ENCODE measurements around the gene CAVIN2. TPM values are rescaled to one million over a fixed set of nuclear protein-coding genes. Genes with fewer than 3 reads are reported as not detected.

Gene CAVIN2
- total RNA-seq, 2 experiments from 2014 or later, result 0.14 to 0.16 TPM

- H3K36me3 ChIP-seq (ENCODE audit: insufficient read depth, low read length), result no peaks in the 10 kb centered on the region
- peaks cover 6% of the 10 kb centered on the region for H3K4me1 ChIP-seq (ENCODE audit: insufficient read depth, low read length)
- Mint-ChIP-seq H3K36me3 (ENCODE audit: low read depth) (no peaks in the 10 kb centered on the region), H3K27me3 (peaks cover 57% of the 10 kb centered on the region), H3K4me3 (no peak overlapping the region), H3K4me1 (ENCODE audit: low read depth) (peaks cover 11% of the 10 kb centered on the region), H3K9me3 (no peaks in the 10 kb centered on the region), H3K27ac (no peak overlapping the region)
- CTCF ChIA-PET, result no interaction called here
- DNase-seq (no peak), ATAC-seq (ENCODE audit: poor library complexity) (no peak)
- H3K27ac ChIP-seq (ENCODE audit: low read depth in 1 of 2, low read length in 2 of 2), result no peak overlapping the region
- peaks cover 17 to 28% of the 10 kb centered on the region in 2 experiments for H3K27me3 ChIP-seq (ENCODE audit: control insufficient read depth in 1 of 2, insufficient read depth in 2 of 2, low read length in 2 of 2)
- H3K9me3 ChIP-seq (ENCODE audit: control insufficient read depth in 1 of 2, insufficient read depth in 1 of 2, low read length in 2 of 2), result no peaks in the 10 kb centered on the region
- intact Hi-C loops (cut with DNase I, micrococcal nuclease), result no loop called here
- no peak overlapping the region for H3K4me3 ChIP-seq (ENCODE audit: low read length)
- TF ChIP-seq CTCF (IDR thresholded peaks at IDR 0.05), result no peak
- POLR2A ChIA-PET, result no interaction called here
These were observed 876 bp upstream of the CAVIN2 start for GRCh38 chr2:191847764-191848163.

DNA sequence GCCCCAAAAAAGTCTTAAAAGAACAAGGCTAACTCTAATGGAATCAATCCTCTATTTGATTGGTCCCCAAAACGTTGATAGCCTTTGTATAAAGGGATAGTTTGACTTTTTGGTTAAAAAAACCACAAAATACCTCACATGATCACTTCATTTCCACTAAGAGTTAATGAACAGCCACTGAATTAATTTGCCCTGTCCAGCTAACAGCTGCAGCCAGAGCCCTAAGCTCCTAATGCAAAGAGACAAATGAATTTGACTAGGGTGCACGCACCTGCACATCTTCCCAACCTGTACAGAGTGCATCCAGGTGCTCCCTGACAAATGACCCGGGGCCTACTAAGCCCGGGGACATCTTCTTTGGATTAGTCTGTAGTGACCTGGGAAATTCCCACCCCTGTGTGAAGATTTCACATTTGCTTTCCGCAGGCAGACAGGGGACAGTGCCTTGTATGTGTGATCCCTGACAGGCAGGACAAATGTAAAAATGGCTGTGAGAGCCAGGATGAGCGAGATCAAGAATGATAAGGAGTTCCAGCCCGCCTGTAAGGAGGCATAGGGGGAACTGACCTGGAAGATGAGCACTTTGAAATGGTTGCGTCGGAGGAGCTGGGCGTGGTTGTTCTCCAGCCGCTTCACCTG is 893 bp downstream of the CAVIN2 start:
- Mint-ChIP-seq H3K36me3 (ENCODE audit: low read depth) (no peaks in the 10 kb centered on the region), H3K27me3 (peaks cover 71% of the 10 kb centered on the region), H3K27ac (no peak overlapping the region), H3K9me3 (no peaks in the 10 kb centered on the region), H3K4me3 (no peak overlapping the region), H3K4me1 (ENCODE audit: low read depth) (peaks cover 11% of the 10 kb centered on the region)
- Histone ChIP-seq H3K27ac (ENCODE audit: low read depth in 1 of 2, low read length in 2 of 2) (no peak overlapping the region), H3K36me3 (ENCODE audit: insufficient read depth, low read length) (no peaks in the 10 kb centered on the region), H3K27me3 (ENCODE audit: control insufficient read depth in 1 of 2, insufficient read depth in 2 of 2, low read length in 2 of 2) (peaks cover 17 to 25% of the 10 kb centered on the region in 2 experiments), H3K9me3 (ENCODE audit: control insufficient read depth in 1 of 2, insufficient read depth in 1 of 2, low read length in 2 of 2) (no peaks in the 10 kb centered on the region), H3K4me1 (ENCODE audit: insufficient read depth, low read length) (peaks cover 6% of the 10 kb centered on the region), H3K4me3 (ENCODE audit: low read length) (no peak overlapping the region)
- no peak for TF ChIP-seq CTCF (IDR thresholded peaks at IDR 0.05)
- intact Hi-C loops (cut with DNase I, micrococcal nuclease), result no loop called here
- ChIA-PET CTCF (no interaction called here), POLR2A (no interaction called here)
- DNase-seq (no peak), ATAC-seq (ENCODE audit: poor library complexity) (no peak)

DNA sequence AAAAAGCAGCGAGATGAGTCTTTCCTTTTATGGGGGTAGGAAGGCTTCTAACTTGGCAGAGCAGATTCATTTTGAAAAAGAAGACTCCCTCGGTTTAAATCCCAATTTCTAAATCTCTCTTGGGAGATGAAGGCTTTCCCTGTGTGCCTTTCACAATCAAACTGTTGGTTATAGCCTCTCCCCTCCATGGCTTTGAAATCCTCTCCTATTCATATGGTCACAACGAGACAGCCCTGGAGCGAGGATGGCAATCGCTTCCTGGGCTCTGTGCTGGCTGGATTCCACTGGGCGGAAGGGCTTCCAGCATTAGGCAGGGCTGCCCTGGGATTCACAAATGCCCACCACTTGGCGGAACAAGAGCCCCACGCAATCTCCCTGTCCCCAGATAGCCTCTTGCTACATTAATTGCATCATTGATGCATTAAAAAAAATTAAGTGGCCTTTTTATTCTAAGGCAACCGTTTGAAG is 1.6 kb downstream of the CAVIN2 start:
- Histone ChIP-seq H3K36me3 (ENCODE audit: insufficient read depth, low read length) (no peaks in the 10 kb centered on the region), H3K4me1 (ENCODE audit: insufficient read depth, low read length) (peaks cover 6% of the 10 kb centered on the region), H3K9me3 (ENCODE audit: control insufficient read depth in 1 of 2, insufficient read depth in 1 of 2, low read length in 2 of 2) (no peaks in the 10 kb centered on the region), H3K27ac (ENCODE audit: low read depth in 1 of 2, low read length in 2 of 2) (no peak overlapping the region), H3K4me3 (ENCODE audit: low read length) (no peak overlapping the region), H3K27me3 (ENCODE audit: control insufficient read depth in 1 of 2, insufficient read depth in 2 of 2, low read length in 2 of 2) (peaks cover 17 to 22% of the 10 kb centered on the region in 2 experiments)
- no peak for TF ChIP-seq CTCF (IDR thresholded peaks at IDR 0.05)
- peaks cover 11% of the 10 kb centered on the region for H3K4me1 Mint-ChIP-seq (ENCODE audit: low read depth)
- peaks cover 76% of the 10 kb centered on the region for H3K27me3 Mint-ChIP-seq
- no peak overlapping the region for H3K27ac Mint-ChIP-seq
- ATAC-seq (ENCODE audit: poor library complexity) (no peak), DNase-seq (no peak)
- H3K9me3 Mint-ChIP-seq, result no peaks in the 10 kb centered on the region
- ChIA-PET CTCF (no interaction called here), POLR2A (no interaction called here)
- H3K4me3 Mint-ChIP-seq, result no peak overlapping the region
- H3K36me3 Mint-ChIP-seq (ENCODE audit: low read depth), result no peaks in the 10 kb centered on the region
- intact Hi-C loops (cut with DNase I, micrococcal nuclease), result no loop called here
